OCI-LY7 (cell line): Measurements from ENCODE around the gene MAOA.

Experiments
- EZH2phosphoT487 ChIP-seq: fragments of 200-600 bp; sonication (generic); IDR thresholded peaks from 2 replicates; pipeline ENCODE4 v1.6.1; 2018; ENCODE audit warnings: low read depth, borderline replicate concordance, mild to moderate bottlenecking, mixed run types, antibody characterized with exemption, low read length, moderate library complexity, mixed read lengths
- TF ChIP-seq, protein P1 (sequence below): fragments of 200-600 bp; sonication (generic); conservative IDR thresholded peaks from 2 replicates; pipeline ENCODE4 v1.5.1; 2014; ENCODE audit warnings: mild to moderate bottlenecking, antibody characterized with exemption, low read length, moderate library complexity, mixed read lengths

DNA sequence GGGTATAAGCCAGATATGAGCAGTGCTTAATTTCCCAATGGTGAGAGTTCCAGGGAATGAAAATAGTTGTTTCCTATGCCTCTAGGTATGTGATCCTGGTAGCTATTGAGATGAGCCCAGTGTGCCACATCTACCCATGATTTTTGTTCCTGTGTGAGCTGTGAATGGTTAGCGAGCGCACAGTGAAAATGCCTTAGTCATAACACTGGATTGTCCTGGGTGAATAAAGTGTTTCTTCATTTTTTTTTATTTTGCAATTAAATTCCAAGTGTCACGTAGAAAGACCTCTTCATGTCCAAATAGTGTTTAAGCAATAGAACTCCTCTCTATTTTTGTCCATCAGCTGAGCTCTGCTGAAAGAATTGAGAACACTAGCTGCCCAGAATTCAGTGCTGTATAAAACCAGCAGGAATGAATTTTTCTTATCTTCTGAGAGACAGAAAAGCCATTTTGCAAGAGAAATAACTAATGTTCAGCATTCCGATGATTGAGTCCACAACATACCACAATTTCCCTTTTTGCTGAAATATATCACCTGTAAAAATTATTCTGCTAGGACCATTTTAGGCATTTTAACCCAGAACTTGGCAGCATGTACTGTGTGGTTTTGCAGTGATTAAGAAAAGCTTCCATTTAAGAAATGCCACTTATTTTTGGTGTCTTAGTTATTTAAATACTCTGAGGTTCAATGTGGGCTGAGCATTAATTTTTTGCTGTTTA lies 5.6 kb downstream of the MAOA start:
- TF ChIP-seq, protein P1, sequence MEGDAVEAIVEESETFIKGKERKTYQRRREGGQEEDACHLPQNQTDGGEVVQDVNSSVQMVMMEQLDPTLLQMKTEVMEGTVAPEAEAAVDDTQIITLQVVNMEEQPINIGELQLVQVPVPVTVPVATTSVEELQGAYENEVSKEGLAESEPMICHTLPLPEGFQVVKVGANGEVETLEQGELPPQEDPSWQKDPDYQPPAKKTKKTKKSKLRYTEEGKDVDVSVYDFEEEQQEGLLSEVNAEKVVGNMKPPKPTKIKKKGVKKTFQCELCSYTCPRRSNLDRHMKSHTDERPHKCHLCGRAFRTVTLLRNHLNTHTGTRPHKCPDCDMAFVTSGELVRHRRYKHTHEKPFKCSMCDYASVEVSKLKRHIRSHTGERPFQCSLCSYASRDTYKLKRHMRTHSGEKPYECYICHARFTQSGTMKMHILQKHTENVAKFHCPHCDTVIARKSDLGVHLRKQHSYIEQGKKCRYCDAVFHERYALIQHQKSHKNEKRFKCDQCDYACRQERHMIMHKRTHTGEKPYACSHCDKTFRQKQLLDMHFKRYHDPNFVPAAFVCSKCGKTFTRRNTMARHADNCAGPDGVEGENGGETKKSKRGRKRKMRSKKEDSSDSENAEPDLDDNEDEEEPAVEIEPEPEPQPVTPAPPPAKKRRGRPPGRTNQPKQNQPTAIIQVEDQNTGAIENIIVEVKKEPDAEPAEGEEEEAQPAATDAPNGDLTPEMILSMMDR: no peak
- TF ChIP-seq EZH2phosphoT487: no peak
